ENCODE results near the gene PCDHB8.
"Not testable (repeated sequence)": the region's sequence is repeated elsewhere in the genome, so short reads cannot be mapped to it uniquely, and the experiment has no call there.

Gene PCDHB8

GRCh38 chr5:141177577-141178191 lies at the start of gene PCDHB8:
TSS of gene PCDHB8 (plus strand) at chr5:141177790. CDS start at chr5:141178035, 245 bp downstream.
- DNase-seq, result not testable (repeated sequence)

GRCh38 chr5:141135030-141135717 lies 42.4 kb upstream of the PCDHB8 start, which contains the start of gene PCDHB5:
TSS of gene PCDHB5 (plus strand) at chr5:141135206. CDS start at chr5:141135435, 229 bp downstream.
- DNase-seq, result no peak

- no peak for DNase-seq
Measured at GRCh38 chr5:141135718-141136266, 41.8 kb upstream of the PCDHB8 start.

GRCh38 chr5:141137346-141137745 lies 40.2 kb upstream of the PCDHB8 start:
- DNase-seq, result not testable (repeated sequence)

GRCh38 chr5:141149812-141150211 lies 27.8 kb upstream of the PCDHB8 start, which contains the start of gene PCDHB6:
TSS of gene PCDHB6 (plus strand) at chr5:141150057. CDS start at chr5:141150258, 201 bp downstream.
- peak; percentile 36 for DNase-seq

GRCh38 chr5:141150224-141150992 lies 27.2 kb upstream of the PCDHB8 start:
- DNase-seq, result no peak

GRCh38 chr5:141150993-141151325 lies 26.6 kb upstream of the PCDHB8 start:
- no peak for DNase-seq

GRCh38 chr5:141151632-141152031 lies 26.0 kb upstream of the PCDHB8 start:
- not testable (repeated sequence) for DNase-seq

- not testable (repeated sequence) for DNase-seq
Measured at GRCh38 chr5:141152096-141152495, 25.5 kb upstream of the PCDHB8 start.

- no peak for DNase-seq
Measured at GRCh38 chr5:141155540-141156374, 21.8 kb upstream of the PCDHB8 start.

GRCh38 chr5:141157356-141157755 lies 20.2 kb upstream of the PCDHB8 start:
- not testable (repeated sequence) for DNase-seq

- DNase-seq, result not testable (repeated sequence)
Measured at GRCh38 chr5:141157901-141158300, 19.7 kb upstream of the PCDHB8 start.

GRCh38 chr5:141172381-141173204 lies 5.0 kb upstream of the PCDHB8 start, which contains the start of gene PCDHB7:
TSS of gene PCDHB7 (plus strand) at chr5:141172644. CDS start at chr5:141172836, 192 bp downstream.
- peak; percentile 22 for DNase-seq

GRCh38 chr5:141174291-141175104 lies 3.1 kb upstream of the PCDHB8 start:
- DNase-seq, result not testable (repeated sequence)

- no peak for DNase-seq
Measured at GRCh38 chr5:141175933-141176332, 1.7 kb upstream of the PCDHB8 start.

GRCh38 chr5:141179371-141179770 lies 1.8 kb downstream of the PCDHB8 start:
- not testable (repeated sequence) for DNase-seq

GRCh38 chr5:141179876-141180275 lies 2.3 kb downstream of the PCDHB8 start:
- not testable (repeated sequence) for DNase-seq

GRCh38 chr5:141180313-141180712 lies 2.7 kb downstream of the PCDHB8 start:
- DNase-seq, result no peak

GRCh38 chr5:141182248-141182647 lies 4.7 kb downstream of the PCDHB8 start, which contains the start of gene PCDHB16:
TSS of gene PCDHB16 (plus strand) at chr5:141182387. CDS start at chr5:141182560, 173 bp downstream.
- peak; percentile 23 for DNase-seq

All from kidney glomerular epithelial cell (primary cell).